Measurements from ENCODE around the gene SLC35E3.
"Not testable (repeated sequence)": the region's sequence is repeated elsewhere in the genome, so short reads cannot be mapped to it uniquely, and the experiment has no call there.

SLC35E3 gene

DNA sequence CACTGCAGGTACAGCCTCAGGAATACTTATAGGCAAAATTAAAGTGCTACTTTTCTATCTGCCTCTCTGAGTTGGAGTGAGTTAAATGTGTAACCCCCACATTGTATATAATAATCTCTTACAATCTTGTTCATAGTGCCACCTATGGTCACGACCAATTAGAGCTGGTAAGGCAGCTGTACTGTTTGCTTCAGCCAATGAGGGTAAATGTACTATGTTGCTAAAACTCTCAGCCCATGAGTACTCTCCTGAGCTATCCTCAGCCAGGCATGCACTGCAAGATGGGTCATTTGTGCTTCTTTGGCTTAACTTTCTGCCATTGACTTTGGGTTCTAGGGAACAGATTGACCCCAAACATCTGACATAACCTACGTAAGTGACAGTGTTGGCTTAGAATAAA, 47.0 kb downstream of the SLC35E3 start:
- Histone ChIP-seq H3K27me3 (ENCODE audit: control insufficient read depth in 5 of 5, insufficient read depth in 4 of 5, low read length in 5 of 5) (no peaks in the 10 kb centered on the region), H3K36me3 (ENCODE audit: control insufficient read depth in 5 of 5, insufficient read depth in 5 of 5, low read length in 5 of 5) (no peaks in the 10 kb centered on the region), H3K27ac (ENCODE audit: low read depth, low read length) (no peak overlapping the region), H3K9me3 (ENCODE audit: control insufficient read depth in 5 of 5, low read length in 5 of 5) (no peaks in the 10 kb centered on the region), H3K9ac (ENCODE audit: low read length in 5 of 5) (no peak overlapping the region), H3K4me3 (ENCODE audit: low read depth in 1 of 5, low read length in 5 of 5) (no peak overlapping the region), H3K4me1 (ENCODE audit: control insufficient read depth in 5 of 5, insufficient read depth in 5 of 5, low read length in 5 of 5) (peaks cover 0 to 1% (median 0%) of the 10 kb centered on the region in 5 donors)

DNA sequence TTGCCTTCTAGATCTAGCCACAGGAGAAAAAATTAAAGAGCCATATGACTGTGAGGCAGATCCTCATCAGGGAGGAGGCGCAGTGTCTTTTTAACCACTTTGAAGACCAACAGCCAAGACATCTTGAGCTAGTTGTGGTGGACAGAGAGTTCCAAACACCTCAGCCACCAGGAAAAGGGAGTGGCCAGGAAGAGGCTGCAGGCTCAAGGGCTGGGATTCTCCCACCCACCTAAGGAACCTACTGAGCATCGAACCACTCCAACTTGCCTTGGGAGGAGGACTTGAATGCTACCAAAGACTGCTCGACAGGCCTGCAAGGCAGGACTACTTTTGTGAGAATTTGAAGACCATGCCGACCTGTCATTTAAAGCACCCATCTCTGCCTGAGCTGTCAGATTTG, 47.5 kb downstream of the SLC35E3 start:
- no peaks in the 10 kb centered on the region for H3K4me1 ChIP-seq (ENCODE audit: control insufficient read depth in 5 of 5, insufficient read depth in 5 of 5, low read length in 5 of 5)
- no peak overlapping the region for H3K4me3 ChIP-seq (ENCODE audit: low read depth in 1 of 5, low read length in 5 of 5)
- H3K27ac ChIP-seq (ENCODE audit: low read depth, low read length) = no peak overlapping the region
- no peak overlapping the region for H3K9ac ChIP-seq (ENCODE audit: low read length in 5 of 5)
- H3K36me3 ChIP-seq (ENCODE audit: control insufficient read depth in 5 of 5, insufficient read depth in 5 of 5, low read length in 5 of 5) = no peaks in the 10 kb centered on the region
- H3K27me3 ChIP-seq (ENCODE audit: control insufficient read depth in 5 of 5, insufficient read depth in 4 of 5, low read length in 5 of 5) = no peaks in the 10 kb centered on the region
- H3K9me3 ChIP-seq (ENCODE audit: control insufficient read depth in 5 of 5, low read length in 5 of 5) = no peaks in the 10 kb centered on the region

DNA sequence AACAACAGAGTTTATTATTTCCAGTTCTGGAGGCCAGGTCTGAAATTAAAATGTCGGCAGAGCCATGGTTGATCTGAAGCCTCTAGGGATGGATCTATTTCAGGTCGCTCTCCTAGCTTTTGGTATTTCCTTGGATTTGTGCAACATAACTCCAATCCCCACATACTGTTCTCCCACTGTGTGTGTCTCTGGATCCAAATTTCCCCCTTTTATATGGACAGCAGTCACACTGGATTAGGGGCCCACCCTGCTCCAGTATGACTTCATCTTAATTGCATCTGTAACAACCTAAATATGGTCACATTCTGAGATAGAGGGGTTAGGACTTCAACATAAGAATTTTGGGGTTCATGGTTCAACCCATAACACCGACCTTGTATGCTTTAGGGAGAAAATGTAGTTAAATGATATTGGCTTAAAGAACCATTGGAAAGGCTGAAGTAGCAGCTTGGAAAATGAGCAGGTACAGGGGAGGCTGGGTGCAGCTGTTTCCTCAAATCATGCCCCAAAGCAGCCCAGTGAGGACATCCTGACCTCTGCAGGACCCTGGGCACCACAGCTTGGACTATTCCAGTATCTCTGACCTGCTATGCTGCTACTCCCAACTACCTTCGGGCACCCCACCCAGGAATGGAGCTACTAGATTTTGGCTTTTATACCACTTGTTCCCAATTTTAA, 48.1 kb downstream of the SLC35E3 start:
- no peak overlapping the region for H3K9ac ChIP-seq (ENCODE audit: low read length in 5 of 5)
- H3K4me3 ChIP-seq (ENCODE audit: low read depth in 1 of 5, low read length in 5 of 5) = no peak overlapping the region
- H3K27ac ChIP-seq (ENCODE audit: low read depth, low read length) = no peak overlapping the region
- no peaks in the 10 kb centered on the region for H3K4me1 ChIP-seq (ENCODE audit: control insufficient read depth in 5 of 5, insufficient read depth in 5 of 5, low read length in 5 of 5)
- no peaks in the 10 kb centered on the region for H3K36me3 ChIP-seq (ENCODE audit: control insufficient read depth in 5 of 5, insufficient read depth in 5 of 5, low read length in 5 of 5)
- no peaks in the 10 kb centered on the region for H3K9me3 ChIP-seq (ENCODE audit: control insufficient read depth in 5 of 5, low read length in 5 of 5)
- no peaks in the 10 kb centered on the region for H3K27me3 ChIP-seq (ENCODE audit: control insufficient read depth in 5 of 5, insufficient read depth in 4 of 5, low read length in 5 of 5)

DNA sequence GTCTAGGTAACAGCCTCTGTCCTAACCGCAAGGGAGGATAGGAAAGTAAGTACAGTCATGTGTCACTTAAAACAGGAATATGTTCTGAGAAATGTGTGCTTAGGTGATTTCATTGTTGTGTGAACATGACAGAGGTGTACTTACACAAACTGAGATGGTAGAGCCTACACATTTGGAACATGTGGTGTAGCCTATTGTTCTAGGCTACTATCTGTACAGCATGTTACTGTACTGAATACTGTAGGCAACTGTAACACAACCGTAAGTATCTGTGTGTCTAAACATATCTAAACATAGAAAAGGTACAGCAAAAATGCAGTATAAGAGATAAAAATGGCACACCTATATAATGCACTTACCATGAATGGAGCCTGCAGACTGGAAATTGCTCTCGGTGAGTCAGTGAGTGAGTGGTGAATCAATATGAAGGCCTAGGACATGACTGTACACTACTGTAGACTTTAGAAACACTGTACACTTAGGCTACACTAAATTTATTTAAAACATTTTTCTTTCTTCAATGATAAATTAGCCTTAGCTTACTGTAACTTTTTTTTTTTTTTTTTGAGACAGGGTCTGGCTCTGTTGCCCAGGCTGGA, 48.8 kb downstream of the SLC35E3 start:
- Histone ChIP-seq H3K4me1 (ENCODE audit: control insufficient read depth in 5 of 5, insufficient read depth in 5 of 5, low read length in 5 of 5) (no peaks in the 10 kb centered on the region), H3K27ac (ENCODE audit: low read depth, low read length) (no peak overlapping the region), H3K27me3 (ENCODE audit: control insufficient read depth in 5 of 5, insufficient read depth in 4 of 5, low read length in 5 of 5) (no peaks in the 10 kb centered on the region), H3K9ac (ENCODE audit: low read length in 5 of 5) (no peak overlapping the region), H3K4me3 (ENCODE audit: low read depth in 1 of 5, low read length in 5 of 5) (no peak overlapping the region), H3K9me3 (ENCODE audit: control insufficient read depth in 5 of 5, low read length in 5 of 5) (no peaks in the 10 kb centered on the region), H3K36me3 (ENCODE audit: control insufficient read depth in 5 of 5, insufficient read depth in 5 of 5, low read length in 5 of 5) (no peaks in the 10 kb centered on the region)

DNA sequence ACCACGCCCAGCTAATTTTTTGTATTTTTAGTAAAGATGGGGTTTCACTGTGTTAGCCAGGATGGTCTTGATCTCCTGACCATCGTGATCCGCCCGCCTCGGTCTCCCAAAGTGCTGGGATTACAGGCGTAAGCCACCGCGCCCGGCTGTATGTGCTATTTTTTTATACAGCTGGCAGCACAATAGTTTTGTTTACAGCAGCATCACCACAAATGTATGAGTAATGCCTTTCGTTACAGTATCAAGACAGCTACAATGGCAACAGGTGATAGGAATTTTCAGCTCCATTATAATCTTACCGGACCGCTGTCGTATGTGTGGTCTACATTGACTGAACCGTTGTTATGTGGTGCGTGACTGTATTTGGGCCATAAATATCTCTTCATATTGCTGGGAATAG, 50.4 kb downstream of the SLC35E3 start:
- H3K27me3 ChIP-seq (ENCODE audit: control insufficient read depth in 5 of 5, insufficient read depth in 4 of 5, low read length in 5 of 5) = no peaks in the 10 kb centered on the region
- H3K9me3 ChIP-seq (ENCODE audit: control insufficient read depth in 5 of 5, low read length in 5 of 5) = no peaks in the 10 kb centered on the region
- H3K4me1 ChIP-seq (ENCODE audit: control insufficient read depth in 5 of 5, insufficient read depth in 5 of 5, low read length in 5 of 5) = no peaks in the 10 kb centered on the region
- no peak overlapping the region for H3K4me3 ChIP-seq (ENCODE audit: low read depth in 1 of 5, low read length in 5 of 5)
- H3K9ac ChIP-seq (ENCODE audit: low read length in 5 of 5) = no peak overlapping the region
- no peak overlapping the region for H3K27ac ChIP-seq (ENCODE audit: low read depth, low read length)
- no peaks in the 10 kb centered on the region for H3K36me3 ChIP-seq (ENCODE audit: control insufficient read depth in 5 of 5, insufficient read depth in 5 of 5, low read length in 5 of 5)

DNA sequence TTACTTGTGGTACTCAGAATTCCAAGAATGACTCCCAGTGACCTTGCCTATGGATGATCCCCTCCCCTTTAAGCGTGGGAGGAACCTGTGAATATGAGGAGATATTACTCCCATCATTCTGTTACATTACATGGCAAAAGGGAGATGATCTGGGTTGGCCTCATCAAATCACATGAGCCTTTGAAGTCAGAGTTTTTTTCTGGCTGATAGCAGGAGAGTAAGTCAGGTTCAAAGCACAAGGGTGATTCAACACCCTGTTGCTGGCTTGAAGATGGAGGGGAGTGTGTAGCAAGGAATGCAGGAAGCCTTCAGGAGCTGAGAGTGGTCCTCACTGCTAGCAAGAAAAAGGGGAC, 52.9 kb downstream of the SLC35E3 start:
- Histone ChIP-seq H3K27ac (ENCODE audit: low read depth, low read length) (no peak overlapping the region), H3K9me3 (ENCODE audit: control insufficient read depth in 5 of 5, low read length in 5 of 5) (no peaks in the 10 kb centered on the region), H3K4me1 (ENCODE audit: control insufficient read depth in 5 of 5, insufficient read depth in 5 of 5, low read length in 5 of 5) (peaks cover 0 to 2% (median 0%) of the 10 kb centered on the region in 5 donors), H3K27me3 (ENCODE audit: control insufficient read depth in 5 of 5, insufficient read depth in 4 of 5, low read length in 5 of 5) (no peaks in the 10 kb centered on the region), H3K4me3 (ENCODE audit: low read depth in 1 of 5, low read length in 5 of 5) (no peak overlapping the region), H3K36me3 (ENCODE audit: control insufficient read depth in 5 of 5, insufficient read depth in 5 of 5, low read length in 5 of 5) (no peaks in the 10 kb centered on the region), H3K9ac (ENCODE audit: low read length in 5 of 5) (no peak overlapping the region)

DNA sequence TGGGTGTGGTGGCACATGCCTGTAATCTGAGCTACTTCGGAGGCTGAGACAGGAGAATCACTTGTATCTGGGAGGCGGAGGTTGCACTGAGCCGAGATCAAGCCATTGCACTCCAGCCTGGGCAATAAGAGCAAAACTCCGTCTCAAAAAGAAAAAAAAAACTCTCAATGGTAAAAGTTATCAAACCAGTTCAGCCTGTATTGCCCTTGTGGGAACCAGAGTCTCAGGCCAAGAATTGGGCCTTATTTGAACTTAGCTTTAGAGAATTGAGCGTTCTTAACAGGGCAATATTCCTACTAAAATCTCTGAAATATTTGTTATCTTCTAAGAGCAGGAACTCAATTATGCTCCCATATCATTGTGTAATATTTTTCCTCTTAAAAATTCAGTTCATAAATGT, 54.3 kb downstream of the SLC35E3 start:
- Histone ChIP-seq H3K27ac (ENCODE audit: low read depth, low read length) (no peak overlapping the region), H3K9ac (ENCODE audit: low read length in 5 of 5) (no peak overlapping the region), H3K36me3 (ENCODE audit: control insufficient read depth in 5 of 5, insufficient read depth in 5 of 5, low read length in 5 of 5) (no peaks in the 10 kb centered on the region), H3K9me3 (ENCODE audit: control insufficient read depth in 5 of 5, low read length in 5 of 5) (no peaks in the 10 kb centered on the region), H3K27me3 (ENCODE audit: control insufficient read depth in 5 of 5, insufficient read depth in 4 of 5, low read length in 5 of 5) (no peaks in the 10 kb centered on the region), H3K4me3 (ENCODE audit: low read depth in 1 of 5, low read length in 5 of 5) (no peak overlapping the region), H3K4me1 (ENCODE audit: control insufficient read depth in 5 of 5, insufficient read depth in 5 of 5, low read length in 5 of 5) (peaks cover 0 to 2% (median 0%) of the 10 kb centered on the region in 5 donors)

DNA sequence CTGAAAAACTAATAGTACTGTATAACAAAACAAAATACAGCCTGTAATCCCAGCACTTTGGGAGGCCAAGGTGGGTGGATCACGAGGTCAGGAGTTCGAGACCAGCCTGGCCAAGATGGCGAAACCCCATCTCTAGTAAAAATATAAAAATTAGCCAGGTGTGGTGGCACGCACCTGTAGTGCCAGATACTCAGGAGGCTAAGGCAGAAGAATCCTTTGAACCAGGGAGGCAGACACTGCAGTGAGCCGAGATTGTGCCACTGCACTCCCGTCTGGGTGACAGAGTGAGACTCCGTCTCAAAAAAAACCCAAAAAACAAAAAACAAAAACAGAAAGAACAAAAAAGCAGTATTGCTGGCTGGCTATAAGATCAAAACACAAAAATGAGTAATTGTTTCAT, 55.1 kb downstream of the SLC35E3 start:
- H3K27ac ChIP-seq (ENCODE audit: low read depth, low read length); H3K36me3 ChIP-seq (ENCODE audit: control insufficient read depth in 5 of 5, insufficient read depth in 5 of 5, low read length in 5 of 5); H3K27me3 ChIP-seq (ENCODE audit: control insufficient read depth in 5 of 5, insufficient read depth in 4 of 5, low read length in 5 of 5); H3K9me3 ChIP-seq (ENCODE audit: control insufficient read depth in 5 of 5, low read length in 5 of 5); H3K4me3 ChIP-seq (ENCODE audit: low read depth in 1 of 5, low read length in 5 of 5); H3K4me1 ChIP-seq (ENCODE audit: control insufficient read depth in 5 of 5, insufficient read depth in 5 of 5, low read length in 5 of 5); H3K9ac ChIP-seq (ENCODE audit: low read length in 5 of 5): not testable (repeated sequence)

DNA sequence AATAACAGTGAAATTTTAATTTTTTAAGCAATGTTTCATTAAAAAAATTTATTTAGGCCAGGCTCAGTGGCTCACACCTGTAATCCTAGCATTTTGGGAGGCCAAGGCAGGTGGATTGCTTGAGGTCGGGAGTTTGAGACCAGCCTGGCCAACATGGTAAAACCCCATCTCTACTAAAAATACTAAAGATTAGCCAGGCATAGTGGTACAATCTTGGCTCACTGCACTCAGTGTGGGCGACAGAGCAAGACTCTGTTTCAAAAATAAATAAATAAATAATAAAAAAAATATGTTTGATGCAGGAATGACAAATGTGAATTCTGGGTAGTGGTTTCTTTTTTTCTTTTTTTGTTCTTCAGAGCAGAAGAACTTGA, 56.4 kb downstream of the SLC35E3 start:
- not testable (repeated sequence) for H3K27ac ChIP-seq (ENCODE audit: low read depth, low read length); H3K9me3 ChIP-seq (ENCODE audit: control insufficient read depth in 5 of 5, low read length in 5 of 5); H3K4me1 ChIP-seq (ENCODE audit: control insufficient read depth in 5 of 5, insufficient read depth in 5 of 5, low read length in 5 of 5); H3K4me3 ChIP-seq (ENCODE audit: low read depth in 1 of 5, low read length in 5 of 5); H3K9ac ChIP-seq (ENCODE audit: low read length in 5 of 5); H3K27me3 ChIP-seq (ENCODE audit: control insufficient read depth in 5 of 5, insufficient read depth in 4 of 5, low read length in 5 of 5); H3K36me3 ChIP-seq (ENCODE audit: control insufficient read depth in 5 of 5, insufficient read depth in 5 of 5, low read length in 5 of 5)

DNA sequence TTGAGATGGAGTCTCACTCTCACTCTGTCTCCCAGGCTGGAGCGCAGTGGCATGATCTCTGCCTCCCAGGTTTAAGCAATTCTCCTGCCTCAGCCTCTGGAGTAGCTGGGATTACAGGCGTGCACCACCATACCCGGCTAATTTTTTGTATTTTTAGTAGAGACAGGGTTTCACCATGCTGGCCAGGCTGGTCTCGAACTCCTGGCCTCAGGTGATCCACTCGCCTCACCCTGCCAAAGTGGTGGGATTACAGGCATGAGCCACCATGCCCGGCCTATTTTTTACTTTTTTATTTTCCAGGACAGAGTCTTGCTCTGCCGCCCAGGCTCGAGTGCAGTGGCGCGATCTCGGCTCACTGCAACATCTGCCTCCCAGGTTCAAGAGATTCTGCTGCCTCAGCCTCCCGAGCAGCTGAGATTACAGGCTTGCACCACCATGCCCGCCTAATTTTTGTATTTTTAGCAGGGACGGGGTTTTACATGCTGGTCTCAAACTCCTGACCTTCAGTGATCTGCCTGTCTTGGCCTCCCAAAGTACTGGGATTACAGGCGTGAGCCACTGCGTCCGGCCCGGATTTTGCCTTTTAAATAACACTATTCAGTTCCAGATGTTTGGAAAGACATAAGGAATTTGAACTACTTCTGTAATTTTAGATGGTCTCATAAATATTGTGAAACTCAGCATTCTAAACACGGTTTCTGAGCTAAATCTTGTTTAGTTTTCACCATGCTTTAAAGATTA, 57.1 kb downstream of the SLC35E3 start:
- not testable (repeated sequence) for H3K9me3 ChIP-seq (ENCODE audit: control insufficient read depth in 5 of 5, low read length in 5 of 5); H3K36me3 ChIP-seq (ENCODE audit: control insufficient read depth in 5 of 5, insufficient read depth in 5 of 5, low read length in 5 of 5); H3K4me3 ChIP-seq (ENCODE audit: low read depth in 1 of 5, low read length in 5 of 5); H3K4me1 ChIP-seq (ENCODE audit: control insufficient read depth in 5 of 5, insufficient read depth in 5 of 5, low read length in 5 of 5); H3K27me3 ChIP-seq (ENCODE audit: control insufficient read depth in 5 of 5, insufficient read depth in 4 of 5, low read length in 5 of 5); H3K27ac ChIP-seq (ENCODE audit: low read depth, low read length); H3K9ac ChIP-seq (ENCODE audit: low read length in 5 of 5)

All from subcutaneous abdominal adipose tissue (tissue), 5 donors.